Panc1 (cell line): ENCODE results near the gene PCGF3. TPM values are rescaled to one million over a fixed set of nuclear protein-coding genes. Genes with fewer than 3 reads are reported as not detected.

Source experiments
- ATAC-seq: fragments of 200-7000 bp; cut with Tn5 transposase; 2 replicates; pipeline ENCODE4 v1.9.1; 2020; ENCODE audit warnings: mild to moderate bottlenecking, moderate library complexity
- BruUV-seq: library from RNA; stranded (reverse); fragments of 400-500 nt; replicated peaks from 2 replicates; lab custom pipeline; 2021; lab: Mats Ljungman, UMichigan
- CTCF ChIA-PET: fragments of 300-600 bp; sonication (Branson Sonifier 250); formaldehyde crosslinking; loops from one replicate; lab custom pipeline; 2022; ENCODE audit warnings: antibody characterized with exemption; lab: Charles Lee
- POLR2A ChIA-PET: fragments of 300-600 bp; sonication (Branson Sonifier 250); formaldehyde crosslinking; loops from one replicate; lab custom pipeline; 2022; ENCODE audit warnings: antibody characterized with exemption; lab: Charles Lee
- DNase-seq: peaks from one replicate; pipeline ENCODE4 v3.0.0-alpha.2; 2010; ENCODE audit warnings: low read depth, low spot score
- H3K27ac ChIP-seq: 2 replicates; pipeline ENCODE4 v1.5.1; 2011; ENCODE audit warnings: mild to moderate bottlenecking, low read length, inconsistent platforms
- H3K27me3 ChIP-seq: fragments of 200-500 bp; sonication (Bioruptor generic); 2 replicates; pipeline ENCODE4 v1.6.0; 2014; ENCODE audit warnings: low read length, inconsistent platforms; ENCODE audit not compliant: control insufficient read depth, insufficient read depth
- H3K36me3 ChIP-seq: fragments of 200-500 bp; sonication (Bioruptor generic); 2 replicates; pipeline ENCODE4 v1.5.1; 2014; ENCODE audit warnings: inconsistent platforms, mild to moderate bottlenecking, low read length, moderate library complexity; ENCODE audit not compliant: control insufficient read depth, insufficient read depth
- H3K4me1 ChIP-seq: 2 replicates; pipeline ENCODE4 v1.5.1; 2011; ENCODE audit warnings: inconsistent platforms, mild to moderate bottlenecking, low read length, moderate library complexity; ENCODE audit not compliant: control insufficient read depth, insufficient read depth
- H3K4me3 ChIP-seq, 2 experiments: 2 replicates each; pipeline ENCODE4 v1.5.1; 2011 to 2012; ENCODE audit warnings: low read depth in 2 of 2, low read length in 2 of 2, mild to moderate bottlenecking in 2 of 2, inconsistent platforms in 1 of 2, moderate library complexity in 1 of 2
- H3K9me3 ChIP-seq: fragments of 200-500 bp; sonication (Bioruptor generic); 2 replicates; pipeline ENCODE4 v1.5.1; 2014; ENCODE audit warnings: low read depth, mild to moderate bottlenecking, inconsistent platforms, low read length, moderate library complexity; ENCODE audit not compliant: control insufficient read depth, insufficient read depth
- POLR2AphosphoS5 ChIP-seq: IDR thresholded peaks from 2 replicates; pipeline ENCODE4 v1.6.1; 2012; ENCODE audit warnings: mild to moderate bottlenecking, low read depth, low read length, moderate library complexity
- SIN3A ChIP-seq: IDR thresholded peaks from 2 replicates; pipeline ENCODE4 v1.6.1; 2012; ENCODE audit warnings: low read depth, mild to moderate bottlenecking, low read length, moderate library complexity, borderline replicate concordance; ENCODE audit not compliant: insufficient read depth
- TCF7L2 ChIP-seq: IDR thresholded peaks from 2 replicates; pipeline ENCODE4 v1.6.1; 2011; ENCODE audit warnings: mild to moderate bottlenecking, low read depth, low read length, inconsistent platforms
- in situ Hi-C: cut with HindIII; loops from 2 replicates; pipeline ENCODE4 v1.10.0; 2016; ENCODE audit warnings: low sequenced_read_pairs, low pct_unique_long_range_greater_than_20kb
- intact Hi-C: fragments of 100-400 bp; cut with micrococcal nuclease; formaldehyde crosslinking; loops from one replicate; pipeline ENCODE4 v1.10.0; 2022; ENCODE audit not compliant: unreplicated experiment
- total RNA-seq: library from RNA; stranded (reverse); gene quantifications from one replicate; pipeline ENCODE4 v1.2.1, GENCODE V29; 2021; ENCODE audit not compliant: unreplicated experiment
- TF ChIP-seq, protein P1 (sequence below): fragments of 450-650 bp; IDR thresholded peaks from 2 replicates; pipeline ENCODE4 v1.5.1; 2017; ENCODE audit warnings: mild to moderate bottlenecking
- TF ChIP-seq, protein P2 (sequence below), 2 experiments: IDR thresholded peaks; 2 replicates each; pipeline ENCODE4 v1.6.1; 2011 to 2012; ENCODE audit warnings: low read depth in 2 of 2, control low read depth in 1 of 2, low read length in 1 of 2, mild to moderate bottlenecking in 1 of 2, moderate library complexity in 1 of 2; ENCODE audit not compliant: insufficient read depth in 1 of 2

Gene PCGF3
- total RNA-seq, 1 experiment from 2014 or later, result 44.6 TPM

DNA sequence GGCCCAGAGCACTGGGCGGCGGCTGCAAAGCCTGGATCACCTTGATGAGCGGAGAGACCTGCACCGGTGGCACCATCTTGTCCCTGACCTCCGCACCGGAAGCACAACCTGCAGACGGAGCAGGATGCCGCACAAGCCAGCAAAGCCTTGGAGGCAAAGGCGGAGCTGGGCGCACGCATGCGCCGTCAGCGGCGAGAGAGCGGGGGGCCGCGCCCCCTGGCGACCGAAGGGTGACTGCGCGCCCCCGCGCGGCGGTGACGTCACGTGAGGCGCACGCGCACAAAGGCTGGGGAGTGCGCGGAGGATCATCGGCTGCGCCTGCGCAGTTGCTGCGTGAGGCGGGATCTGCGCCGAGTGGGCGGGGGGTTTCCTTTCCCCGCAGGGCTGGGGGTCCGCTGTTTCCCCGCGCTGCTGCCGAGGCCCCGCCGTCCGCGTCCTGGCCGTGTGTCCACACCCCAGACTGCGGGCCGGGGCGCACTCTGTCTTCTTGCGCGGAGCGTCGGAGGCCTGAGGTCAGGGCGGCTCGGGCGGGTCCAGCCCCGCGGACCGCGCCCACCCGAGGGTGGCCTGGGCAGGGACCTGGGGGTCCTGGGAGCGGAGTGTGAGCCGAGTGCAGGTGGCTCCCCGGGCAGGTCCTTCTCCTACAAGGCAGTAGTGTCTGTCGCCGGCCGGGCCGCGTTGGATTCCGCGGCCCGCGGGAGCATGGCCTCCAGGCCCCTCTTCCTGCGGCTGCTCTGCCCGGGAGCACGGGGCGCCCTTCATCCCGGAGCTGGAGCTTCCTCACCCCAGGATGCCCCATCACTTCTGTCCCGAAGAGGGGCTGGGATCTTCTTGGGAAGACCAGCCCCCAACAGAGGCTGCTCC, 31.2 kb upstream of the PCGF3 start, which contains the start of the genes ATP5ME and MYL5:
ATP5ME (minus strand) TSS at position 105 of the 864 bp plus-strand sequence; CDS start at position 76, 29 bp downstream.
MYL5 (plus strand) TSS at position 371 of the 864 bp plus-strand sequence. CDS start 3,485 bp downstream, outside the sequence.
- POLR2A ChIA-PET, result interaction anchor here (0.6 kb wide), 1 partner anchor 53 kb away, joined by 3 read pairs; no protein-coding TSS in a partner anchor
- no peaks in the 10 kb centered on the region for H3K9me3 ChIP-seq

DNA sequence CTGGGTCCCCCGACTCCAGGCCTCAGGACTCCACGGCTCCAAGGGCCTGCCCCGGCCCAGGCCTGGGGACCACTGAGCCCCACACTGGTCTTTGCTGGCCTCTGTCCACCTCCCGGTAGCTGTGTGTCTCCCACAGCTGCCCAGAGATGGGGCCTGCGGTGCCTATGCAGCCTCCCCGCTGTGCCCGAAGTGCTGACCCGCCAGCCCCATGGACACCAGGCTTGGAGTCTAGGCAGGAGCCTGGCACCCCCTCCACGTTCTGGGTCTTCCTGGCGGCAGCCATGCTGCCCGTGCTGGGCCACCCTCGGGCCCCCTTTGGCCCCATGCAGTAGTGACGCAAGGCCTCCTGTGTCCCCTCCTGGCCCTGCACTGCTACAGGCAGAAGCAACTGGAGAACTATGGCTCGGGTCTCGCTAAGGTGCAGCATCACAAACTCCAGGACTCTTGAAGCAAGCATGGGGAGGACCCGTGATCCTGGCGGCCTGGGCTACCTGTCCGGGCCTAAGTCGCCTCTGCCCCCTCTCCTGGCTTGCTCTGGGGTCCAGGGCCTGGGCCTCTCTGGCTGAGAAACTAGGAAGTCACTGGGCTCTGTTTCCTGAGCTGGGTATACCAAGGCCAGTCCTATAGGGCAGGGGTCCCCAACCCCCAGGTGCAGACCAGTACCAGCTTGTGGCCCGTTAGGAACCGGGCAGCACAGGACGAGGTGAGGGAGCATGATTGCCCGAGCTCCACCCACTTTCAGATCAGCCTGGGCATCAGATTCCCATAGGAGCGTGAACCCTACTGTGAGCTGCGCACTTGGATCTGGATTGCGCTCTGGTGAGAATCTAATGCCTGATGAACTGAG, 30.4 kb upstream of the PCGF3 start:
- no peaks in the 10 kb centered on the region for H3K9me3 ChIP-seq
- BruUV-seq, result no TSS peak

More for the DNA sequence above, 31.2 kb upstream of the PCGF3 start, which contains the start of the genes ATP5ME and MYL5:
- no TSS peak for BruUV-seq
- CTCF ChIA-PET, result interaction anchor here (0.6 to 0.9 kb wide), 3 partner anchors 9 to 72 kb away, joined by 3 to 5 read pairs (median 3); no protein-coding TSS in a partner anchor
- peaks cover 8% of the 10 kb centered on the region for H3K4me1 ChIP-seq
- H3K27me3 ChIP-seq, result no peaks in the 10 kb centered on the region
- ATAC-seq (peak; percentile 92), DNase-seq (peak; percentile 83)
- peak within 1 kb of the TSS; percentile 80 to 84 for H3K4me3 ChIP-seq
- peaks cover 10% of the 10 kb centered on the region for H3K36me3 ChIP-seq
- intact Hi-C loops (no loop called here), in situ Hi-C loops (no loop called here)
- peak within 1 kb of the TSS; percentile 87 for H3K27ac ChIP-seq
- TF ChIP-seq POLR2AphosphoS5, result peak; percentile 68
- TF ChIP-seq, protein P1, sequence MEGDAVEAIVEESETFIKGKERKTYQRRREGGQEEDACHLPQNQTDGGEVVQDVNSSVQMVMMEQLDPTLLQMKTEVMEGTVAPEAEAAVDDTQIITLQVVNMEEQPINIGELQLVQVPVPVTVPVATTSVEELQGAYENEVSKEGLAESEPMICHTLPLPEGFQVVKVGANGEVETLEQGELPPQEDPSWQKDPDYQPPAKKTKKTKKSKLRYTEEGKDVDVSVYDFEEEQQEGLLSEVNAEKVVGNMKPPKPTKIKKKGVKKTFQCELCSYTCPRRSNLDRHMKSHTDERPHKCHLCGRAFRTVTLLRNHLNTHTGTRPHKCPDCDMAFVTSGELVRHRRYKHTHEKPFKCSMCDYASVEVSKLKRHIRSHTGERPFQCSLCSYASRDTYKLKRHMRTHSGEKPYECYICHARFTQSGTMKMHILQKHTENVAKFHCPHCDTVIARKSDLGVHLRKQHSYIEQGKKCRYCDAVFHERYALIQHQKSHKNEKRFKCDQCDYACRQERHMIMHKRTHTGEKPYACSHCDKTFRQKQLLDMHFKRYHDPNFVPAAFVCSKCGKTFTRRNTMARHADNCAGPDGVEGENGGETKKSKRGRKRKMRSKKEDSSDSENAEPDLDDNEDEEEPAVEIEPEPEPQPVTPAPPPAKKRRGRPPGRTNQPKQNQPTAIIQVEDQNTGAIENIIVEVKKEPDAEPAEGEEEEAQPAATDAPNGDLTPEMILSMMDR, result peak; percentile 92
- TF ChIP-seq, protein P2, sequence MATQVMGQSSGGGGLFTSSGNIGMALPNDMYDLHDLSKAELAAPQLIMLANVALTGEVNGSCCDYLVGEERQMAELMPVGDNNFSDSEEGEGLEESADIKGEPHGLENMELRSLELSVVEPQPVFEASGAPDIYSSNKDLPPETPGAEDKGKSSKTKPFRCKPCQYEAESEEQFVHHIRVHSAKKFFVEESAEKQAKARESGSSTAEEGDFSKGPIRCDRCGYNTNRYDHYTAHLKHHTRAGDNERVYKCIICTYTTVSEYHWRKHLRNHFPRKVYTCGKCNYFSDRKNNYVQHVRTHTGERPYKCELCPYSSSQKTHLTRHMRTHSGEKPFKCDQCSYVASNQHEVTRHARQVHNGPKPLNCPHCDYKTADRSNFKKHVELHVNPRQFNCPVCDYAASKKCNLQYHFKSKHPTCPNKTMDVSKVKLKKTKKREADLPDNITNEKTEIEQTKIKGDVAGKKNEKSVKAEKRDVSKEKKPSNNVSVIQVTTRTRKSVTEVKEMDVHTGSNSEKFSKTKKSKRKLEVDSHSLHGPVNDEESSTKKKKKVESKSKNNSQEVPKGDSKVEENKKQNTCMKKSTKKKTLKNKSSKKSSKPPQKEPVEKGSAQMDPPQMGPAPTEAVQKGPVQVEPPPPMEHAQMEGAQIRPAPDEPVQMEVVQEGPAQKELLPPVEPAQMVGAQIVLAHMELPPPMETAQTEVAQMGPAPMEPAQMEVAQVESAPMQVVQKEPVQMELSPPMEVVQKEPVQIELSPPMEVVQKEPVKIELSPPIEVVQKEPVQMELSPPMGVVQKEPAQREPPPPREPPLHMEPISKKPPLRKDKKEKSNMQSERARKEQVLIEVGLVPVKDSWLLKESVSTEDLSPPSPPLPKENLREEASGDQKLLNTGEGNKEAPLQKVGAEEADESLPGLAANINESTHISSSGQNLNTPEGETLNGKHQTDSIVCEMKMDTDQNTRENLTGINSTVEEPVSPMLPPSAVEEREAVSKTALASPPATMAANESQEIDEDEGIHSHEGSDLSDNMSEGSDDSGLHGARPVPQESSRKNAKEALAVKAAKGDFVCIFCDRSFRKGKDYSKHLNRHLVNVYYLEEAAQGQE (IDR thresholded peaks at IDR 0.05; ENCODE audit: insufficient read depth in 1 of 2, low read depth in 2 of 2, low read length in 1 of 2), result peak in 1 of 2 experiments; percentile 64; a peak in 1 of 4 replicates
- TF ChIP-seq SIN3A, result no peak; the same call in 1 of the 2 replicates
- no peak for TF ChIP-seq TCF7L2

More for the DNA sequence above, 30.4 kb upstream of the PCGF3 start:
- Histone ChIP-seq H3K4me3 (peak overlapping the region; percentile 80 to 84), H3K27ac (peak overlapping the region; percentile 80), H3K4me1 (peaks cover 8% of the 10 kb centered on the region), H3K36me3 (peaks cover 10% of the 10 kb centered on the region), H3K27me3 (no peaks in the 10 kb centered on the region)
- ATAC-seq (peak; percentile 17), DNase-seq (no peak)
- ChIA-PET CTCF (interaction anchor here (0.6 kb wide), 1 partner anchor 1345 kb away, joined by 5 read pairs; no protein-coding TSS in a partner anchor), POLR2A (no interaction called here)
- TF ChIP-seq, protein P1, result no peak
- no peak for TF ChIP-seq TCF7L2
- no peak for TF ChIP-seq SIN3A
- no peak for TF ChIP-seq POLR2AphosphoS5
- TF ChIP-seq, protein P2 (IDR thresholded peaks at IDR 0.05; ENCODE audit: insufficient read depth in 1 of 2, low read depth in 2 of 2, low read length in 1 of 2), result no peak
- intact Hi-C loops, result no loop called here
- in situ Hi-C loops, result no loop called here
